Coronary artery (tissue), 2 donors: ENCODE data around the gene RIPK4.

Source experiments
- DNase-seq: peaks from one replicate; pipeline ENCODE4 v3.0.0-alpha.2; 2017; ENCODE audit warnings: low spot score
- H3K27ac ChIP-seq, 2 donors: fragments of 200-600 bp; sonication (generic); one replicate each; pipeline ENCODE4 v1.5.1; 2016 to 2019
- H3K4me3 ChIP-seq: fragments of 200-600 bp; sonication (generic); 2 replicates; pipeline ENCODE4 v1.5.1; 2016; ENCODE audit warnings: mild to moderate bottlenecking, moderate library complexity
- CTCF ChIP-seq: fragments of 200-600 bp; sonication (generic); IDR thresholded peaks from one replicate; pipeline ENCODE4 v1.5.1; 2019; ENCODE audit warnings: antibody characterized with exemption

The RIPK4 gene

GRCh38 chr21:41777951-41778815 is 11.3 kb upstream of the RIPK4 start:
- peak overlapping the region; percentile 61 to 85 for H3K27ac ChIP-seq
- peak; percentile 96 for TF ChIP-seq CTCF
- peak overlapping the region; percentile 41 for H3K4me3 ChIP-seq
- peak; percentile 96 for DNase-seq

GRCh38 chr21:41776778-41777177 is 9.9 kb upstream of the RIPK4 start:
- Histone ChIP-seq H3K27ac (peak overlapping the region in 1 of 2 donors; percentile 85), H3K4me3 (no peak overlapping the region)
- no peak for DNase-seq
- TF ChIP-seq CTCF: no peak

GRCh38 chr21:41775149-41775472 is 8.3 kb upstream of the RIPK4 start:
- no peak for TF ChIP-seq CTCF
- H3K4me3 ChIP-seq: no peak overlapping the region
- DNase-seq: no peak
- no peak overlapping the region for H3K27ac ChIP-seq

GRCh38 chr21:41774467-41775148 is 7.8 kb upstream of the RIPK4 start:
- TF ChIP-seq CTCF: no peak
- Histone ChIP-seq H3K4me3 (no peak overlapping the region), H3K27ac (no peak overlapping the region)
- DNase-seq: no peak

GRCh38 chr21:41772351-41773080 is 5.7 kb upstream of the RIPK4 start:
- no peak for DNase-seq
- no peak overlapping the region for H3K4me3 ChIP-seq
- no peak overlapping the region for H3K27ac ChIP-seq
- no peak for TF ChIP-seq CTCF

- Histone ChIP-seq H3K27ac (no peak overlapping the region), H3K4me3 (no peak overlapping the region)
- TF ChIP-seq CTCF: no peak
- DNase-seq: no peak
Measured at GRCh38 chr21:41771625-41771945, 4.7 kb upstream of the RIPK4 start.
